Left renal cortex interstitium (tissue), 4 donors: ENCODE results near the gene NOTO. TPM values are rescaled to one million over a fixed set of nuclear protein-coding genes. Genes with fewer than 3 reads are reported as not detected.
"Not testable (repeated sequence)": the region's sequence is repeated elsewhere in the genome, so short reads cannot be mapped to it uniquely, and the experiment has no call there.

Source experiments
- DNase-seq, 4 donors: peaks; one replicate each; pipeline ENCODE4 v3.0.0-alpha.2; 2013; ENCODE audit warnings: low read depth in 4 of 4, low spot score in 2 of 4, missing footprints in 1 of 4
- polyA plus RNA-seq, 4 donors: library from polyadenylated mRNA; unstranded; fragments of 120-200 nt; gene quantifications; one replicate each; pipeline ENCODE4 v1.2.1, GENCODE V29; 2013; ENCODE audit not compliant: insufficient read length in 4 of 4

Gene NOTO
- polyA plus RNA-seq: under 1 TPM in 2 of 4 donors, not detected in 2; 0.06 to 0.17 TPM

- no peak for DNase-seq
Measured at GRCh38 chr2:73202156-73203054, at the start of gene NOTO. Gene NOTO, plus strand, starts transcription at chr2:73202574. Its CDS starts 93 bp downstream, at chr2:73202667.

GRCh38 chr2:73156539-73157124 lies 45.7 kb upstream of the NOTO start:
- no peak for DNase-seq

GRCh38 chr2:73162856-73163391 lies 39.5 kb upstream of the NOTO start:
- no peak for DNase-seq

GRCh38 chr2:73163483-73164367 lies 38.6 kb upstream of the NOTO start:
- DNase-seq: peak in 1 of 4 donors; percentile 62

GRCh38 chr2:73165978-73166377 lies 36.4 kb upstream of the NOTO start:
- not testable (repeated sequence) for DNase-seq

- DNase-seq: not testable (repeated sequence)
Measured at GRCh38 chr2:73166813-73167212, 35.6 kb upstream of the NOTO start.

GRCh38 chr2:73168348-73168747 lies 34.0 kb upstream of the NOTO start:
- DNase-seq: not testable (repeated sequence)

- DNase-seq: not testable (repeated sequence)
Measured at GRCh38 chr2:73170341-73170740, 32.0 kb upstream of the NOTO start.

GRCh38 chr2:73172963-73173362 lies 29.4 kb upstream of the NOTO start:
- no peak for DNase-seq

GRCh38 chr2:73173781-73174180 lies 28.6 kb upstream of the NOTO start:
- DNase-seq: no peak

- no peak for DNase-seq
Measured at GRCh38 chr2:73174244-73174643, 28.1 kb upstream of the NOTO start.

- DNase-seq: no peak
Measured at GRCh38 chr2:73174941-73175662, 27.3 kb upstream of the NOTO start.

- DNase-seq: no peak
Measured at GRCh38 chr2:73175663-73176204, 26.6 kb upstream of the NOTO start.

GRCh38 chr2:73176205-73176880 lies 26.0 kb upstream of the NOTO start:
- no peak for DNase-seq

GRCh38 chr2:73176881-73177644 lies 25.3 kb upstream of the NOTO start:
- peak in 2 of 4 donors; percentile 75 to 81 for DNase-seq

- DNase-seq: no peak
Measured at GRCh38 chr2:73177645-73178255, 24.6 kb upstream of the NOTO start.

- no peak for DNase-seq
Measured at GRCh38 chr2:73185965-73186364, 16.4 kb upstream of the NOTO start.

GRCh38 chr2:73187549-73187948 lies 14.8 kb upstream of the NOTO start:
- no peak for DNase-seq
